K562 (cell line): ENCODE measurements around the gene FAM114A1. TPM values are rescaled to one million over a fixed set of nuclear protein-coding genes. Genes with fewer than 3 reads are reported as not detected.

Source experiments
- ATAC-seq: fragments of 200-7000 bp; cut with Tn5 transposase; 3 replicates; pipeline ENCODE4 v1.9.1; 2020; ENCODE audit warnings: moderate library complexity
- BruUV-seq: library from RNA; stranded (reverse); fragments of 400-500 nt; replicated peaks from 2 replicates; lab custom pipeline; 2021; lab: Mats Ljungman, UMichigan
- CTCF ChIA-PET: fragments of 300-600 bp; formaldehyde crosslinking; extraction: SDS; loops from one replicate; lab custom pipeline; 2021; ENCODE audit warnings: low intra/inter-chr PET ratio; lab: Yijun Ruan, JAX
- POLR2A ChIA-PET: fragments of 300-600, 350-650 bp; sonication (Branson Sonifier 250); formaldehyde crosslinking; extraction: SDS; loops from one replicate; lab custom pipeline; 2021; ENCODE audit warnings: antibody characterized with exemption, inconsistent platforms; lab: Yijun Ruan, JAX
- DNase-seq, 4 experiments: peaks; one replicate each; pipeline versions ENCODE4 v3.0.0 to v3.0.0-alpha.2; 2011 to 2018; ENCODE audit warnings: low spot score in 3 of 4, mixed read lengths in 3 of 4; ENCODE audit errors: extremely low read depth in 1 of 4
- FAIRE-seq: peaks from 2 replicates; lab custom pipeline; 2011; peaks lifted over from hg19 to GRCh38; lab: Jason Lieb, UNC
- H2AFZ ChIP-seq: 2 replicates; pipeline ENCODE4 v1.6.0; 2011; ENCODE audit warnings: low read depth, low read length, control low read depth, inconsistent platforms
- H3K27ac ChIP-seq: fragments of 200-600 bp; 3 replicates; pipeline ENCODE4 v1.8.0; 2011; ENCODE audit warnings: low read depth, mild to moderate bottlenecking, control low read depth, inconsistent platforms, low read length, moderate library complexity, mixed read lengths; ENCODE audit errors: extremely low read depth
- H3K27me3 ChIP-seq, 2 experiments: fragments of 300-600 bp in 1 of 2; 2 replicates in 1 of 2; 3 replicates in 1 of 2; pipeline versions ENCODE4 v1.6.0 to v1.8.0; 2011; ENCODE audit warnings: inconsistent platforms in 2 of 2, low read length in 2 of 2, mild to moderate bottlenecking in 1 of 2, mixed read lengths in 1 of 2, moderate library complexity in 1 of 2; ENCODE audit not compliant: control insufficient read depth in 2 of 2, insufficient read depth in 2 of 2
- H3K36me3 ChIP-seq: fragments of 300-600 bp; 3 replicates; pipeline ENCODE4 v1.8.0; 2011; ENCODE audit warnings: mild to moderate bottlenecking, low read length, inconsistent platforms; ENCODE audit not compliant: control insufficient read depth, insufficient read depth
- H3K4me1 ChIP-seq, 2 experiments: fragments of 200-600 bp in 1 of 2; replicated peaks in 1 of 2; 2 replicates in 1 of 2; 3 replicates in 1 of 2; pipeline versions ENCODE4 v1.5.1 to v1.8.0; 2011; ENCODE audit warnings: inconsistent platforms in 2 of 2, low read length in 2 of 2, mild to moderate bottlenecking in 1 of 2, mixed read lengths in 1 of 2, moderate library complexity in 1 of 2; ENCODE audit not compliant: control insufficient read depth in 2 of 2, insufficient read depth in 2 of 2
- H3K4me2 ChIP-seq: 2 replicates; pipeline ENCODE4 v1.6.1; 2011; ENCODE audit warnings: low read length, control low read depth, inconsistent platforms, mixed read lengths; ENCODE audit not compliant: insufficient read depth
- H3K4me3 ChIP-seq: fragments of 200-600 bp; sonication (generic), shearing (Covaris generic); 2 replicates; pipeline ENCODE4 v1.5.1; 2016; ENCODE audit warnings: control low read depth, inconsistent platforms
- H3K79me2 ChIP-seq: fragments of 200-600 bp; 3 replicates; pipeline ENCODE4 v1.8.0; 2011; ENCODE audit warnings: low read length, inconsistent platforms; ENCODE audit not compliant: control insufficient read depth, insufficient read depth
- H3K9ac ChIP-seq, 2 experiments: 2 replicates each; pipeline versions ENCODE4 v1.6.0 to v1.6.1; 2011; ENCODE audit warnings: low read depth in 2 of 2, low read length in 2 of 2, control low read depth in 1 of 2, inconsistent platforms in 1 of 2, mild to moderate bottlenecking in 1 of 2, mixed read lengths in 1 of 2; ENCODE audit not compliant: insufficient read depth in 1 of 2
- H3K9me1 ChIP-seq: one replicate; pipeline ENCODE4 v1.6.0; 2011; ENCODE audit warnings: inconsistent platforms, mild to moderate bottlenecking, low read length, moderate library complexity; ENCODE audit not compliant: control insufficient read depth, insufficient read depth
- H3K9me3 ChIP-seq: replicated peaks from 2 replicates; pipeline ENCODE4 v1.5.1; 2011; ENCODE audit warnings: low read depth, low read length, inconsistent platforms; ENCODE audit not compliant: control insufficient read depth, insufficient read depth
- H4K20me1 ChIP-seq: replicated peaks from 2 replicates; pipeline ENCODE4 v1.6.1; 2011; ENCODE audit warnings: low read length, inconsistent platforms, mixed read lengths; ENCODE audit not compliant: control insufficient read depth, insufficient read depth
- ARID1B ChIP-seq: fragments of 450-650 bp; IDR thresholded peaks from 2 replicates; pipeline ENCODE4 v1.6.1; 2016; ENCODE audit warnings: antibody characterized with exemption, mild to moderate bottlenecking, inconsistent platforms
- CBFA2T3 ChIP-seq: fragments of 450-650 bp; IDR thresholded peaks from 2 replicates; pipeline ENCODE4 v1.6.1; 2017
- DEAF1 ChIP-seq: fragments of 450-650 bp; formaldehyde crosslinking; IDR thresholded peaks from 2 replicates; pipeline ENCODE4 v1.4.0; 2020; ENCODE audit warnings: mild to moderate bottlenecking, moderate library complexity
- HSF4 ChIP-seq: fragments of 250-450 bp; sonication (Bioruptor Pico); IDR thresholded peaks from 2 replicates; pipeline ENCODE4 v2.1.2; 2022; ENCODE audit warnings: mild to moderate bottlenecking, moderate library complexity, borderline replicate concordance
- MYC ChIP-seq, 2 experiments: fragments of 250-450 bp in 1 of 2; sonication (Bioruptor Pico) in 1 of 2; IDR thresholded peaks; 2 replicates each; pipeline versions ENCODE4 v1.5.1 to v1.6.1; 2012 to 2021; ENCODE audit warnings: low read depth in 2 of 2, borderline replicate concordance in 1 of 2, improper control_type of control experiment in 1 of 2, low read length in 1 of 2, mild to moderate bottlenecking in 1 of 2, moderate library complexity in 1 of 2
- RBM25 ChIP-seq: fragments of 200-400 bp; formaldehyde crosslinking; IDR thresholded peaks from 2 replicates; pipeline ENCODE4 v1.6.1; 2018; ENCODE audit warnings: low read length, low read depth, moderate library complexity; ENCODE audit not compliant: severe bottlenecking
- ZNF263 ChIP-seq: sonication (generic); formaldehyde crosslinking; IDR thresholded peaks from 2 replicates; pipeline ENCODE4 v1.8.0; 2022; ENCODE audit warnings: mild to moderate bottlenecking, missing genetic modification reagents, borderline replicate concordance
- ZNF584 ChIP-seq: fragments of 200-800 bp; sonication (Bioruptor generic); IDR thresholded peaks from 2 replicates; pipeline ENCODE4 v1.6.1; 2016; ENCODE audit warnings: low read depth, mild to moderate bottlenecking, missing genetic modification characterization, missing compliant biosample characterization
- WGBS: fragments of 100-300 bp; shearing (Covaris generic); methylation state at CpG from one replicate; pipeline ENCODE4 v1.1.6; 2016; ENCODE audit warnings: low coverage, mixed read lengths; ENCODE audit not compliant: insufficient coverage; ENCODE audit errors: missing lambda C conversion rate; 5-methylcytosine and 5-hydroxymethylcytosine counted together
- in situ Hi-C: fragments of 300-500 bp; cut with MboI; formaldehyde crosslinking; loops from 4 replicates; pipeline ENCODE4 v1.15.0; 2018; ENCODE audit warnings: inconsistent platforms, mixed read lengths
- intact Hi-C: fragments of 100-400 bp; cut with micrococcal nuclease; formaldehyde crosslinking; loops from 2 replicates; pipeline ENCODE4 v1.14.2; 2022
- polyA plus RNA-seq, 8 experiments: library from polyadenylated mRNA; depleted of rRNA in 4 of 8; stranded (reverse) in 5 of 8; unstranded in 3 of 8; fragments of >200 nt; fragmentation: Nextera tagmentation in 2 of 8; fragmentation: Illumina TruSeq in 1 of 8; extraction: Ambion mirVana in 2 of 8; extraction: Trizol in 1 of 8; gene quantifications; 2 replicates each; pipeline versions ENCODE4 v1.2.1 to v1.2.3, GENCODE V29; 2011 to 2014; ENCODE audit warnings: inconsistent platforms in 1 of 8, missing spikeins in 1 of 8
- total RNA-seq, 7 experiments: library from RNA; depleted of rRNA in 6 of 7; stranded (reverse); fragments of >200 nt in 6 of 7; fragmentation: Illumina TruSeq in 2 of 7; extraction: Trizol in 2 of 7; gene quantifications; 2 replicates each; pipeline versions ENCODE4 v1.2.1 to v1.2.3, GENCODE V29; 2011 to 2021; ENCODE audit warnings: low replicate concordance in 1 of 7
- TF ChIP-seq, protein P1 (sequence below), 3 experiments: IDR thresholded peaks in 2 of 3; conservative IDR thresholded peaks in 1 of 3; 2 replicates each; pipeline ENCODE4 v1.5.1; 2011 to 2012; ENCODE audit warnings: low read length in 3 of 3, mild to moderate bottlenecking in 3 of 3, control low read depth in 2 of 3, improper control_type of control experiment in 1 of 3, inconsistent platforms in 1 of 3, low read depth in 1 of 3, mixed read lengths in 1 of 3, moderate library complexity in 1 of 3; ENCODE audit not compliant: insufficient read depth in 2 of 3

FAM114A1 gene
- total and polyA plus RNA-seq, 9 of the 15 experiments (the other 6 are each of a cell fraction or from before 2014, with no cell fraction given) = 1.8 to 12.0 (median 4.3) TPM

DNA sequence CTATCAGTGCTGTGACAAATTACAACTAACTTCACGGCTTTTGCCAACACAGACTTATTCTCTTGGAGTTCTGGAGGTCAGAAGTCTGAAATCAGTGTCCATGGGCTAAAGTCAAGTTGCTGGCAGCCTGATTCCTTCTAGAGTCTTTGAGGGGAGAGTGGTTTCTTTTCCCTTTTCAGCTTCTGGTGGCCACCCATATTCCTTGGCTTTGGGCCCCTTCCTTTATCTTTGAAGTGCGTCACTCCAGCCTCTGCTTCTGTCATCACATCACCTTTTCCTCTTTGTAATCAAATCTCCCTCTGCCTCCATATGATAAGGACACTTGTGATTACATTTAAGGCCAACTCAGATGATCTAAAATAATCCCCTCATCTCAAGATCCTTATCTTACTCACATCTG, 9.0 kb downstream of the FAM114A1 start:
- no peak for FAIRE-seq
- Histone ChIP-seq H4K20me1 (no peaks in the 10 kb centered on the region), H3K9ac (no peak overlapping the region), H3K27ac (no peak overlapping the region), H3K9me1 (no peaks in the 10 kb centered on the region), H3K27me3 (no peaks in the 10 kb centered on the region), H2AFZ (no peak overlapping the region), H3K79me2 (no peaks in the 10 kb centered on the region), H3K9me3 (no peaks in the 10 kb centered on the region), H3K4me2 (no peak overlapping the region), H3K36me3 (no peaks in the 10 kb centered on the region; the same call in 2 of the 3 replicates), H3K4me1 (peaks cover 0 to 15% of the 10 kb centered on the region in 2 experiments; a peak in 2 of 5 replicates), H3K4me3 (no peak overlapping the region)
- WGBS = 48% methylated on average over 2 of the region's 2 CpGs
- no peak for ATAC-seq
- in situ Hi-C loops = loop anchor here (25.0 kb wide), 1 partner anchor 736 kb away; no protein-coding TSS in a partner anchor
- no TSS peak for BruUV-seq
- DNase-seq = no peak
- intact Hi-C loops = no loop called here
- CTCF ChIA-PET = no interaction called here
- POLR2A ChIA-PET = interaction anchor here (0.8 to 0.9 kb wide), 2 partner anchors 9 to 106 kb away, joined by 3 to 4 read pairs; no protein-coding TSS in a partner anchor
- TF ChIP-seq, protein P1, sequence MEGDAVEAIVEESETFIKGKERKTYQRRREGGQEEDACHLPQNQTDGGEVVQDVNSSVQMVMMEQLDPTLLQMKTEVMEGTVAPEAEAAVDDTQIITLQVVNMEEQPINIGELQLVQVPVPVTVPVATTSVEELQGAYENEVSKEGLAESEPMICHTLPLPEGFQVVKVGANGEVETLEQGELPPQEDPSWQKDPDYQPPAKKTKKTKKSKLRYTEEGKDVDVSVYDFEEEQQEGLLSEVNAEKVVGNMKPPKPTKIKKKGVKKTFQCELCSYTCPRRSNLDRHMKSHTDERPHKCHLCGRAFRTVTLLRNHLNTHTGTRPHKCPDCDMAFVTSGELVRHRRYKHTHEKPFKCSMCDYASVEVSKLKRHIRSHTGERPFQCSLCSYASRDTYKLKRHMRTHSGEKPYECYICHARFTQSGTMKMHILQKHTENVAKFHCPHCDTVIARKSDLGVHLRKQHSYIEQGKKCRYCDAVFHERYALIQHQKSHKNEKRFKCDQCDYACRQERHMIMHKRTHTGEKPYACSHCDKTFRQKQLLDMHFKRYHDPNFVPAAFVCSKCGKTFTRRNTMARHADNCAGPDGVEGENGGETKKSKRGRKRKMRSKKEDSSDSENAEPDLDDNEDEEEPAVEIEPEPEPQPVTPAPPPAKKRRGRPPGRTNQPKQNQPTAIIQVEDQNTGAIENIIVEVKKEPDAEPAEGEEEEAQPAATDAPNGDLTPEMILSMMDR (IDR thresholded peaks at IDR 0.05 in 2 of 3, conservative IDR thresholded peaks at IDR 0.05 in 1 of 3; ENCODE audit: insufficient read depth in 2 of 3, low read depth in 1 of 3, low read length in 3 of 3) = no peak
- no peak for TF ChIP-seq DEAF1 (CRISPR knock-in tag)
- no peak for TF ChIP-seq ZNF263
- TF ChIP-seq MYC (IDR thresholded peaks at IDR 0.05; ENCODE audit: low read depth, low read length) = no peak
- TF ChIP-seq MYC (CRISPR knock-in tag; IDR thresholded peaks at IDR 0.05; ENCODE audit: borderline replicate concordance, low read depth) = no peak
- TF ChIP-seq ZNF584 = no peak
- 0 out of 2 replicates have a peak, but pooled peaks have one; percentile 11 for TF ChIP-seq ARID1B
- TF ChIP-seq RBM25 = peak; percentile 51
- no peak for TF ChIP-seq HSF4 (CRISPR knock-in tag)
- peak; percentile 17; the same call in 1 of the 2 replicates for TF ChIP-seq CBFA2T3
